Measurements from ENCODE around the gene HINFP. TPM values are rescaled to one million over a fixed set of nuclear protein-coding genes. Genes with fewer than 3 reads are reported as not detected.
A peak's percentile ranks its signal among the peaks of the same experiment; 100 is the strongest.

Gene HINFP
- total RNA-seq, 6 experiments from 2014 or later = 6.4 to 13.6 (median 10.7) TPM

- Histone ChIP-seq H3K9me3 (no peaks in the 10 kb centered on the region), H3K4me1 (peaks cover 0 to 23% (median 6%) of the 10 kb centered on the region in 4 donors), H3K27me3 (no peaks in the 10 kb centered on the region), H3K4me3 (no peak overlapping the region), H3K27ac (no peak overlapping the region), H3K36me3 (no peaks in the 10 kb centered on the region)
- intact Hi-C loops (cut with DNase I) = no loop called here
- TF ChIP-seq CTCF (IDR thresholded peaks at IDR 0.05) = peak in 2 of 4 donors; percentile 13 to 16
- TF ChIP-seq POLR2A (IDR thresholded peaks at IDR 0.05) = no peak
- ATAC-seq = no peak
- WGBS (ENCODE audit: insufficient coverage, low coverage, low lambda C conversion rate, missing lambda C conversion rate) = 52% methylated on average over 4 of the region's 4 CpGs
- DNase-seq = no peak
Measured at GRCh38 chr11:119103793-119104192, 17.6 kb upstream of the HINFP start.

DNA sequence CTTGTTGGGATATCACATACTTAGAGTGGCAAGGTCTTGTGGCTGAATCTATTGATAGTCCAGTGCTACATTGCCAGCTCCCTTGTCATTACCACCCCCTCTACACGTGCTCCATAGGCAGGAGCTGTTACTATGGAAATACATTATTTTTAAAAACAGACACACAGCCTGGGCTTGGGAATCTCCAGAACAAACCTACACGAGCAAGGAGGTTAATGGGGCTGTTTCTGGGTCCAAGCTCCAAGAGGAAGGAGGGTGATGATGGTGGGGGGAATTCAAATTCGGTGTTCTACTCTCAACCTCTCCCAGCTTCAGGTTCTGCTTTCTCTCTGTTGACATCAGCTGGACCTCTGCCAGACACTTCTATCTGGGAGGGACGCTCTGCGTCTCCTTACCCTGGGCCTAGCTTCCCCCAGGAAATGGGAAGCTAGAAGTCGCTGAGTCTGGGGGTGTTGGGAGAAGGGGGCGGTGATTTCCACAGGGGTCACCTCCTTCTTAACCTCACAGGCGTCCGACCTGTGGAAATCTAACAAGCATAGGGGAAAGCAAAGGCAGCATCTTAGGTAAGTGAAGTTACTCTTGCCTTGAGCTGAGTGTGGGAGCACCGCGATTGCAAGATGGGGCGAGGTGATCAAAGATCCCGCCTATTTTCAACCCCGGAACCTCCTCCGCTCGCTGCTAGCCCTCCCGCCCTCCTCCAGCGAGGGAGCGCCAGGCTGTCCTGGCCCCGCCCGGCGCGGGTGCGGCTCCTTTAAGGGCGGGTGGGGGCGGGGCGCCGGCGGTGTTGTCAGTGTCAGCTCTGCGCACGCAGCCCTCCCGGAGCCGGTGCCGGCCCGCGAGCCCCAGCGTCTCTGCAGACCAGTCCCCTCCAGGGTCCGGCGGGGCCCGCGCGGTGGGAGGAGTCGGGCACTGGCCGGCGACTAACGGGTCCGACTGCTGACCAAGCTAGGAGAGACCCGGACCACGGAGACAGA, 14.5 kb upstream of the HINFP start, which contains the start of gene C2CD2L:
Gene C2CD2L (plus strand): TSS at position 781 of the 974 bp plus-strand sequence. CDS start 398 bp downstream, outside the sequence.
- intact Hi-C loops (cut with DNase I) = no loop called here
- peak; percentile 82 to 90 (median 88) for ATAC-seq

GRCh38 chr11:119107538-119108145, 13.7 kb upstream of the HINFP start:
- no CpG with 5 or more reads among the region's 65 CpGs for WGBS (ENCODE audit: insufficient coverage, low coverage, low lambda C conversion rate, missing lambda C conversion rate)
- Histone ChIP-seq H3K27ac (peak overlapping the region; percentile 48 to 75 (median 61)), H3K4me1 (peaks cover 0 to 28% (median 4%) of the 10 kb centered on the region in 4 donors), H3K27me3 (no peaks in the 10 kb centered on the region), H3K36me3 (peaks cover 0 to 16% (median 8%) of the 10 kb centered on the region in 4 donors), H3K9me3 (no peaks in the 10 kb centered on the region), H3K4me3 (peak overlapping the region; percentile 97 to 98 (median 98))
- DNase-seq = no peak
- intact Hi-C loops (cut with DNase I) = no loop called here
- ATAC-seq = peak; percentile 4 to 39 (median 21)
- TF ChIP-seq POLR2A (IDR thresholded peaks at IDR 0.05) = no peak
- no peak for TF ChIP-seq CTCF (IDR thresholded peaks at IDR 0.05)

More for the DNA sequence above, 14.5 kb upstream of the HINFP start, which contains the start of gene C2CD2L:
- Histone ChIP-seq H3K36me3 (peaks cover 0 to 9% (median 6%) of the 10 kb centered on the region in 4 donors), H3K4me3 (peak within 1 kb of the TSS; percentile 97 to 98 (median 98)), H3K4me1 (peaks cover 0 to 28% (median 4%) of the 10 kb centered on the region in 4 donors), H3K27me3 (no peaks in the 10 kb centered on the region), H3K9me3 (no peaks in the 10 kb centered on the region), H3K27ac (peak within 1 kb of the TSS; percentile 48 to 75 (median 61))
- peak; percentile 63 for TF ChIP-seq POLR2A (IDR thresholded peaks at IDR 0.05)
- no peak for TF ChIP-seq CTCF (IDR thresholded peaks at IDR 0.05)
- WGBS (ENCODE audit: insufficient coverage, low coverage, low lambda C conversion rate, missing lambda C conversion rate) = 8% methylated on average over 9 of the region's 49 CpGs
- peak; percentile 90 to 92 (median 90) for DNase-seq

DNA sequence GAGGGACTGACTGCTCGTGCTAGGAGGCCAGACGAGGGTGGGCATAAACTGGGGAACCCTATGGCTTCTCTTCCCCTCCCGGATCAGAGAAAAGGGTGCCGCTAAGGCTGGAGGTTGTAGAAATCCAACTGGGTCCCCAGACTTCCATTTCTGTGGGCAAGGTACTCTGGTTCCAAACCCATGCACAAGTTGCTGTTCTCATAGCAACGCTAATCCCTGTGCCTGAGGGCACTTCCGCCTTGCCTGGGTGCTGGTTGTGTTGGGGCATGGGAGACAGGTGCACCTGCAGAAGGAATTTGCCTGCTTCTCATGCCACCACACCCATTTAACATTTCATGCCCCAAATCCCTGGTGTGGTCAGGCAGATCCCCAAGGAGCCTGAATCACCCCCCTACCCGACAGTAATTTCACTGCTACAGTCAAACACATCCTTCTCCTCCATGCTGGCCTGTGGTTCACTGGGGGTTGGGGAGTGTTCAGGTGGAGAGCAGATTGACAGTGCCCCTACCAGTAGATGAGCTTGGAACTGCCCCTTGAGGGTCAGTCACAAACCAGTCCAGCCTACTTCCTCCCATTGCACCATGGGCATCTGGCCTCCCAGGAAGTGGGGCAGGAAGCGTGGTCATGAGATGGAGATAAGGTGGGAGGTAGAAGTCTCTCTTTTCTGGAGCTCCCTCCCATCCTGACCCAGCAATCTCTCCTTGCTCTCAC, 13.1 kb upstream of the HINFP start:
- Histone ChIP-seq H3K27me3 (no peaks in the 10 kb centered on the region), H3K4me1 (peaks cover 0 to 28% (median 4%) of the 10 kb centered on the region in 4 donors), H3K9me3 (no peaks in the 10 kb centered on the region), H3K4me3 (peak overlapping the region; percentile 97 to 98 (median 98)), H3K36me3 (peaks cover 0 to 18% (median 8%) of the 10 kb centered on the region in 4 donors), H3K27ac (peak overlapping the region in 2 of 3 donors; percentile 61 to 75)
- 25% methylated on average over 3 of the region's 8 CpGs for WGBS (ENCODE audit: insufficient coverage, low coverage, low lambda C conversion rate, missing lambda C conversion rate)
- no peak for TF ChIP-seq POLR2A (IDR thresholded peaks at IDR 0.05)
- no peak for TF ChIP-seq CTCF (IDR thresholded peaks at IDR 0.05)
- intact Hi-C loops (cut with DNase I) = no loop called here
- DNase-seq = no peak
- ATAC-seq = peak; percentile 17 to 45 (median 26)

Data from right lobe of liver (tissue), 6 donors.